Vagina (tissue), 2 donors: ENCODE results near the gene METTL26. TPM values are rescaled to one million over a fixed set of nuclear protein-coding genes. Genes with fewer than 3 reads are reported as not detected.

Source experiments
- DNase-seq, 2 donors: peaks; one replicate each; pipeline ENCODE4 v3.0.0-alpha.2; 2017; ENCODE audit errors: extremely low spot score in 2 of 2
- H3K27ac ChIP-seq: fragments of 200-600 bp; sonication (generic); one replicate; pipeline ENCODE4 v1.5.1; 2019
- H3K27me3 ChIP-seq: fragments of 200-600 bp; sonication (generic); one replicate; pipeline ENCODE4 v1.5.1; 2019
- H3K36me3 ChIP-seq, 2 donors: fragments of 200-600 bp; sonication (generic); one replicate each; pipeline ENCODE4 v1.5.1; 2017 to 2019
- H3K4me1 ChIP-seq: fragments of 200-600 bp; sonication (generic); one replicate; pipeline ENCODE4 v1.5.1; 2019
- H3K4me3 ChIP-seq, 2 donors: fragments of 200-600 bp; sonication (generic); 1 replicate in 1 of 2; 2 replicates in 1 of 2; pipeline ENCODE4 v1.5.1; 2016 to 2019
- H3K9me3 ChIP-seq: fragments of 200-600 bp; sonication (generic); one replicate; pipeline ENCODE4 v1.5.1; 2019
- POLR2A ChIP-seq, 2 donors: fragments of 450-650 bp; IDR thresholded peaks; one replicate each; pipeline ENCODE4 v1.6.1; 2017; ENCODE audit warnings: antibody characterized with exemption in 2 of 2, mild to moderate bottlenecking in 2 of 2, moderate library complexity in 2 of 2
- POLR2AphosphoS5 ChIP-seq, 2 donors: sonication (generic); formaldehyde crosslinking; IDR thresholded peaks; one replicate each; pipeline ENCODE4 v1.9.0; 2017; ENCODE audit warnings: antibody characterized with exemption in 2 of 2, mild to moderate bottlenecking in 2 of 2, low read depth in 1 of 2; ENCODE audit not compliant: insufficient read depth in 1 of 2
- intact Hi-C: fragments of 100-400 bp; cut with DNase I; formaldehyde crosslinking; loops from one replicate; pipeline ENCODE4 v1.15.1; 2023
- total RNA-seq: library from RNA; depleted of rRNA; stranded (reverse); fragments of >200 nt; gene quantifications from one replicate; pipeline ENCODE4 v1.2.3, GENCODE V29; 2016
- TF ChIP-seq, protein P1 (sequence below), 3 experiments: fragments of 450-650 bp in 2 of 3; fragments of 200-600 bp in 1 of 3; sonication (generic) in 1 of 3; IDR thresholded peaks; one replicate each; pipeline ENCODE4 v1.5.1; 2017 to 2019; ENCODE audit warnings: antibody characterized with exemption in 3 of 3, mild to moderate bottlenecking in 2 of 3, moderate library complexity in 2 of 3

The METTL26 gene
- total RNA-seq, 1 donor from 2014 or later, result 187 TPM

DNA sequence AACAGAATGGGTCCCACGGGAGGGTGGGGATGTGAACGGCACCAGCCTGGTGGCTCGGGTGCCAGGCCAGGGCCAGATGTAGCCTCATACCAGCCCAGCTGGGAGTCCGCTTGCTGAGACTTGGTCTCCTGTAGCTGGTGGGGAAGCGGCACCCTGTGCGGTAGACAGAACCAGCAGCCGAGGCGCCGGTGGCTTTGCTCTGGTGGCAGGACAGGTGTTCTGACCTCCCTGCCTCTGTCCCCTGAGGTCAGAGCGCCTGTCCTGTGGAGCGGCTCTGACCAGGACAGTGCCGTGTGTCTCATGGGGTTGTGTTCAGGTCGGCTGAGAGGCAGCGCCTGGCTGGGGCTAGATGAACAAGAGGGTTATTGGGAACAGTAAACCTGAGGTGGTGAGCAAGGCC is 26.1 kb downstream of the METTL26 start:
- TF ChIP-seq POLR2A (IDR thresholded peaks at IDR 0.05) (no peak), POLR2AphosphoS5 (IDR thresholded peaks at IDR 0.05; ENCODE audit: insufficient read depth in 1 of 2, low read depth in 1 of 2) (no peak)
- TF ChIP-seq, protein P1, sequence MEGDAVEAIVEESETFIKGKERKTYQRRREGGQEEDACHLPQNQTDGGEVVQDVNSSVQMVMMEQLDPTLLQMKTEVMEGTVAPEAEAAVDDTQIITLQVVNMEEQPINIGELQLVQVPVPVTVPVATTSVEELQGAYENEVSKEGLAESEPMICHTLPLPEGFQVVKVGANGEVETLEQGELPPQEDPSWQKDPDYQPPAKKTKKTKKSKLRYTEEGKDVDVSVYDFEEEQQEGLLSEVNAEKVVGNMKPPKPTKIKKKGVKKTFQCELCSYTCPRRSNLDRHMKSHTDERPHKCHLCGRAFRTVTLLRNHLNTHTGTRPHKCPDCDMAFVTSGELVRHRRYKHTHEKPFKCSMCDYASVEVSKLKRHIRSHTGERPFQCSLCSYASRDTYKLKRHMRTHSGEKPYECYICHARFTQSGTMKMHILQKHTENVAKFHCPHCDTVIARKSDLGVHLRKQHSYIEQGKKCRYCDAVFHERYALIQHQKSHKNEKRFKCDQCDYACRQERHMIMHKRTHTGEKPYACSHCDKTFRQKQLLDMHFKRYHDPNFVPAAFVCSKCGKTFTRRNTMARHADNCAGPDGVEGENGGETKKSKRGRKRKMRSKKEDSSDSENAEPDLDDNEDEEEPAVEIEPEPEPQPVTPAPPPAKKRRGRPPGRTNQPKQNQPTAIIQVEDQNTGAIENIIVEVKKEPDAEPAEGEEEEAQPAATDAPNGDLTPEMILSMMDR (IDR thresholded peaks at IDR 0.05), result no peak
- Histone ChIP-seq H3K4me1 (peaks cover 11% of the 10 kb centered on the region), H3K27me3 (no peaks in the 10 kb centered on the region), H3K4me3 (no peak overlapping the region), H3K36me3 (no peaks in the 10 kb centered on the region), H3K9me3 (no peaks in the 10 kb centered on the region), H3K27ac (no peak overlapping the region)
- intact Hi-C loops, result no loop called here
- no peak for DNase-seq

DNA sequence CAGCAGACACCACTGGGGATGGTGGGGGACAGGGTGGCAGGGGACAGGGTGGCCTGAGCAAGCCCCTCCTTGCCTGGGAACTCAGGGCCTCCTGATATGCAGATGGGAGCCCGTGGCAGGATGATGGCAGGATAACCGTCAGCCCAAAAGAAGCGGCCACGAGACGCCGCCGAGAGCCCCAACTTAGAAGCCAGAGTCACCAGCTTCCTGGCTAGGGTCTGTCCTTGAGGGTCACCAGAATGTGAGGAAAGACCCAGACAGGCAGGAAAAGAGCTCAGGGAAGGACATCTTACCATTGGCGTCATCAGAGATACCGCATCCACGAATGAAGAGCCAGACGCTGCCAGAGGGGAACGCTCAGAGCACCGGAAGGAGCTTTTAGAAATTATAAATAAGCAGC is 26.8 kb downstream of the METTL26 start:
- no peak for DNase-seq
- peaks cover 11% of the 10 kb centered on the region for H3K4me1 ChIP-seq
- no peaks in the 10 kb centered on the region for H3K27me3 ChIP-seq
- H3K36me3 ChIP-seq, result no peaks in the 10 kb centered on the region
- intact Hi-C loops, result no loop called here
- H3K4me3 ChIP-seq, result no peak overlapping the region
- TF ChIP-seq POLR2A (IDR thresholded peaks at IDR 0.05) (no peak), POLR2AphosphoS5 (IDR thresholded peaks at IDR 0.05; ENCODE audit: insufficient read depth in 1 of 2, low read depth in 1 of 2) (no peak)
- TF ChIP-seq, protein P1 (IDR thresholded peaks at IDR 0.05), result no peak
- no peak overlapping the region for H3K27ac ChIP-seq
- no peaks in the 10 kb centered on the region for H3K9me3 ChIP-seq

DNA sequence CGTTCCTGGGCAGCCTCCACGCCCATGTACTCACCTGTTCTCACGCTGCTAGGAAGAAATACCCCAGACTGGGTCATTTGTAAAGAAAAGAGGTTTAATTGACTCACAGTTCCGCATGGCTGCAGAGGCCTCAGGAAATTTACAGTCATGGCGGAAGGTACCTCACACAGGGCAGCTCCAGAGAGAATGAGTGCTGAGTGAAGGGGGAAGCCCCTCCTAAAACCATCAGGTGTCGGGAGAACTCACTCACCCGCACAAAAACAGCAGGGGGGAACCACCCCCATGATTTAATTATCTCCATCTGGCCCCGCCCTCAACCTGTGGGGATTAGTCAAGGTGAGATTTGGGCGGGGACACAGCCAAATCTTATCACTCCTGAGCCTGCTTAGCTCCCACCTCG is 28.1 kb downstream of the METTL26 start:
- Histone ChIP-seq H3K4me3 (no peak overlapping the region), H3K9me3 (no peaks in the 10 kb centered on the region), H3K4me1 (peaks cover 11% of the 10 kb centered on the region), H3K27me3 (no peaks in the 10 kb centered on the region), H3K27ac (no peak overlapping the region), H3K36me3 (no peaks in the 10 kb centered on the region)
- TF ChIP-seq, protein P1 (IDR thresholded peaks at IDR 0.05), result no peak
- intact Hi-C loops, result no loop called here
- no peak for DNase-seq

DNA sequence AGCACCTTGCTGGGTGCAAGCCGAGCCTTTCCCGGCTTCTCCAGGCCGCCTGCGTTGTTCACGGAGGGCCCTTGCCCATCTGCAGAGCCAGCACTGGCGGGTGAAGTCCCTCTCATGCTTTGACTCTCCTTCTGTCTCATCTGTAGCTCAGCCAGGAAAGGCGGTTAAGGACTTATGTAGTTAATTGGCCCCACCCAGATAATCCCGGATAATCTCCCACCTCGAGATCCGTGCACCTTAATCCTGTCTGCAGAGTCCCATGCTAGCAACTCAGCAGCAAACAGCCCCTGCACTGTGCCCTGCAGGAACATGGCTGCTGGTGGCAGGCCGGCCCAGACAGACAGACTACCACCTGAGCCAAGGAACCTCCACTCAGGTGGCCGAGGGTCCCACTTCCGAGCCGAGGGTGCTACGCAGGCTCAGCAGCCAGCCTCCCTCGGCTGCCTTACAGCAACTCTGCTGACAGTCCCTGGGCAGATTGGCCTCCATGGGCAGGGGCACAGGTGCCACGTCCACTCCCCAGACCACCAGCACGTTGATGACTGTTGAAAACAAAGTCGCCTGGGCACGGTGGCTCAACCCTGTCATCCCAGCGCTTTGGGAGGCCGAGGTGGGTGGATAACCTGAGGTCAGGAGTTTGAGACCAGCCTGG is 29.3 kb downstream of the METTL26 start:
- H3K4me3 ChIP-seq, result no peak overlapping the region
- intact Hi-C loops, result no loop called here
- no peak overlapping the region for H3K27ac ChIP-seq
- no peaks in the 10 kb centered on the region for H3K36me3 ChIP-seq
- peaks cover 11% of the 10 kb centered on the region for H3K4me1 ChIP-seq
- H3K9me3 ChIP-seq, result no peaks in the 10 kb centered on the region
- TF ChIP-seq POLR2A (IDR thresholded peaks at IDR 0.05), result no peak
- TF ChIP-seq POLR2AphosphoS5 (IDR thresholded peaks at IDR 0.05; ENCODE audit: insufficient read depth in 1 of 2, low read depth in 1 of 2), result no peak
- TF ChIP-seq, protein P1 (IDR thresholded peaks at IDR 0.05), result no peak
- DNase-seq, result no peak
- H3K27me3 ChIP-seq, result no peaks in the 10 kb centered on the region

DNA sequence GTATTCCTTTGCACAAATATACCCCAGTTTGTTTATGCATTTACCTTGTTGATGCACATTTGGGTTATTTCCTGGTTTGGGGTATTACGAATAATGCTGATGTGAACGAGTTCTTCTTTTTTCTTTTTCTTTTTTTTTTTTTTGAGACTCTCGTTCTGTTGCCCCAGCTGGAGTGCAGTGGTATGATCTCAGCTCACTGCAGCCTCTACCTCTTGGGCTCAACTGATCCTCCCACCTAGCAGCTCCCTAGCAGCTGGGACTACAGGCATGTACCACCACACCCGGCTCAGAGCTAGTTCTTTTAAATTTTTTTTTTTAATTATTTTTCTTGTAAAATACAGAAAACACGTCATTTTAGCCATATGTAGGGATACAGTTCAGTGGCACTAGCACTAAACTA is 32.2 kb downstream of the METTL26 start:
- Histone ChIP-seq H3K27ac (no peak overlapping the region), H3K4me3 (no peak overlapping the region), H3K27me3 (no peaks in the 10 kb centered on the region), H3K36me3 (no peaks in the 10 kb centered on the region), H3K4me1 (no peaks in the 10 kb centered on the region), H3K9me3 (no peaks in the 10 kb centered on the region)
- DNase-seq, result no peak
- TF ChIP-seq POLR2A (IDR thresholded peaks at IDR 0.05) (no peak), POLR2AphosphoS5 (IDR thresholded peaks at IDR 0.05; ENCODE audit: insufficient read depth in 1 of 2, low read depth in 1 of 2) (no peak)
- TF ChIP-seq, protein P1 (IDR thresholded peaks at IDR 0.05), result no peak
- intact Hi-C loops, result no loop called here
